GM19239 (cell line): ENCODE data around the gene HOGA1.
A peak's percentile ranks its signal among the peaks of the same experiment; 100 is the strongest.
"Not testable (repeated sequence)": the region's sequence is repeated elsewhere in the genome, so short reads cannot be mapped to it uniquely, and the experiment has no call there.

Experiments
- DNase-seq: peaks from one replicate; pipeline ENCODE4 v3.0.0; 2011; ENCODE audit warnings: low spot score; ENCODE audit not compliant: insufficient read length
- FAIRE-seq: peaks from 2 replicates; lab custom pipeline; 2011; peaks lifted over from hg19 to GRCh38; lab: Jason Lieb, UNC

The HOGA1 gene

GRCh38 chr10:97601268-97602215 lies 17.4 kb downstream of the HOGA1 start:
- DNase-seq (no peak), FAIRE-seq (no peak)

- FAIRE-seq (no peak), DNase-seq (no peak)
Measured at GRCh38 chr10:97607095-97607636, 23.0 kb downstream of the HOGA1 start.

- DNase-seq (no peak), FAIRE-seq (no peak)
Measured at GRCh38 chr10:97608991-97609561, 24.9 kb downstream of the HOGA1 start.

- DNase-seq: no peak
- no peak for FAIRE-seq
Measured at GRCh38 chr10:97611473-97611872, 27.3 kb downstream of the HOGA1 start.

- DNase-seq (no peak), FAIRE-seq (no peak)
Measured at GRCh38 chr10:97612386-97612785, 28.2 kb downstream of the HOGA1 start.

GRCh38 chr10:97618285-97618684 lies 34.1 kb downstream of the HOGA1 start:
- DNase-seq (no peak), FAIRE-seq (no peak)

GRCh38 chr10:97618733-97619132 lies 34.5 kb downstream of the HOGA1 start:
- DNase-seq (no peak), FAIRE-seq (no peak)

- FAIRE-seq (no peak), DNase-seq (no peak)
Measured at GRCh38 chr10:97623277-97623676, 39.1 kb downstream of the HOGA1 start.

GRCh38 chr10:97627731-97628130 lies 43.5 kb downstream of the HOGA1 start:
- DNase-seq (no peak), FAIRE-seq (no peak)

GRCh38 chr10:97628228-97628627 lies 44.0 kb downstream of the HOGA1 start:
- DNase-seq: no peak
- FAIRE-seq: no peak

- no peak for FAIRE-seq
- DNase-seq: no peak
Measured at GRCh38 chr10:97629289-97629688, 45.1 kb downstream of the HOGA1 start.

GRCh38 chr10:97631098-97631497 lies 46.9 kb downstream of the HOGA1 start:
- no peak for FAIRE-seq
- no peak for DNase-seq

GRCh38 chr10:97632949-97633884 lies 49.0 kb downstream of the HOGA1 start, which contains the start of gene MORN4:
TSS of gene MORN4 (minus strand) at chr10:97633500. CDS start at chr10:97619653, 13,847 bp downstream.
- peak; percentile 64 for FAIRE-seq
- DNase-seq: peak; percentile 80

- DNase-seq (no peak), FAIRE-seq (no peak)
Measured at GRCh38 chr10:97633921-97634320, 49.7 kb downstream of the HOGA1 start.

- no peak for FAIRE-seq
- no peak for DNase-seq
Measured at GRCh38 chr10:97635577-97635976, 51.4 kb downstream of the HOGA1 start.

GRCh38 chr10:97639090-97639489 lies 54.9 kb downstream of the HOGA1 start:
- not testable (repeated sequence) for FAIRE-seq, DNase-seq

- FAIRE-seq (peak; percentile 99), DNase-seq (peak; percentile 97)
Measured at GRCh38 chr10:97640174-97640867, 56.1 kb downstream of the HOGA1 start, which contains the start of gene PI4K2A. TSS of gene PI4K2A (plus strand) at chr10:97640671. CDS start at chr10:97640743, 72 bp downstream.

GRCh38 chr10:97640868-97641811 lies 57.0 kb downstream of the HOGA1 start:
- FAIRE-seq (peak; percentile 42), DNase-seq (no peak)
